ENCODE data around the gene TEX264. TPM values are rescaled to one million over a fixed set of nuclear protein-coding genes. Genes with fewer than 3 reads are reported as not detected.

The TEX264 gene
- total RNA-seq, 1 donor from 2014 or later, result 0.54 TPM

DNA sequence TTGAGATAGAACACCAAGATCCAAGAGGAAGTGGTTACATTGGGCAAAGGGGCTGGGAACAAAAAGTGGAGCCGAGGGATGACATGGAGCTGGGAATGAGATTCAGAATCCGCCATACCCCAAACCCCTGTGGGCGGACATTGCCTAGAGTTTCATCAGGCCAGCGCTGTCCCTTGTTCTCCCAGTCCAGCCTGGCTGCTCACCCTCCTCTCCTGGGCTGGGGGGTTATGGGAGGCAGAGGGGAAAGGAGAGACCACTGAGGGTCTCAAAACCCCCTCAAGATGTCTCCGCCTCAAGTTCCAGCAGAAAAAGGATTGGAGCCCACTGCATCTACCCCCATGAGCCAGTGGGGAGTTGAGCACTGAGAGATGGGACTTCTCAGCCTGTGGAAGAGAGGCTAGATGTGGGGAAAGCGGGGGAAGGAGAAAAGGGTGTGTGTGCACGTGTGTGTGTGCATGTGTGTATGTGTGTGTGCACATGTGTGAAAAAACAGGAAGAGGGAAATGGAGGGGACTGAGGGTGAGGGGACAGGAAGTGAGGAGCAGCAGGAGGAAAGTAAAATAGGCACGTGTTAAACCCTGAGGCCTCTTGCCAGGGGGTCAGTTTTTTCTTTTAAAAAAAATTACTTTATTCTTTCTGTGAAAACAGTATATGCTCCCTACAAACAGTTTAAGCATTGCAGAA lies 50.2 kb downstream of the TEX264 start:
- peaks cover 5% of the 10 kb centered on the region for H3K27me3 Mint-ChIP-seq (ENCODE audit: insufficient read depth, low read depth)
- no peak overlapping the region for H3K27ac Mint-ChIP-seq
- no peak overlapping the region for H2AFZ ChIP-seq (replicated peaks)

DNA sequence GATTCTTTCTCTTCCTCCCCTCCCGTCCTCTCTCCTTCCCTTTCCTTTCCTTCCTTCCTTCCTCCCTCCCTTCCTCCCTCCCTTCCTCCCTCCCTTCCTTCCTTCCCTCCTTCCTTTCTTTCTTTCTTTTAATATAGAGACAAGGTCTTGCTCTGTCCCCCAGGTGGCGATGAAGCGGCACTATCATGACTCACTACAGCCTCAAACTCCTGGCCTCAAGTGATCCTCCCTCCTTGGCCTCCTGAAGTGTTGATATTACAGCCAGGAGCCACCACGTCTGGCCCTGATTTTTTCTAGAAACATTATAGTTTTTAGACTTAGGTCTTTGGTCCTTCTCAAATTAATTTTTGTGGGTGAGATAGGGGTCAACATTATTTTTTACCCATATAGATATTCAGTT lies 51.3 kb downstream of the TEX264 start:
- no peak for TF ChIP-seq EZH2phosphoT487 (IDR thresholded peaks at IDR 0.05)
- TF ChIP-seq EZH2 (IDR thresholded peaks at IDR 0.05), result no peak
- TF ChIP-seq, protein P1, sequence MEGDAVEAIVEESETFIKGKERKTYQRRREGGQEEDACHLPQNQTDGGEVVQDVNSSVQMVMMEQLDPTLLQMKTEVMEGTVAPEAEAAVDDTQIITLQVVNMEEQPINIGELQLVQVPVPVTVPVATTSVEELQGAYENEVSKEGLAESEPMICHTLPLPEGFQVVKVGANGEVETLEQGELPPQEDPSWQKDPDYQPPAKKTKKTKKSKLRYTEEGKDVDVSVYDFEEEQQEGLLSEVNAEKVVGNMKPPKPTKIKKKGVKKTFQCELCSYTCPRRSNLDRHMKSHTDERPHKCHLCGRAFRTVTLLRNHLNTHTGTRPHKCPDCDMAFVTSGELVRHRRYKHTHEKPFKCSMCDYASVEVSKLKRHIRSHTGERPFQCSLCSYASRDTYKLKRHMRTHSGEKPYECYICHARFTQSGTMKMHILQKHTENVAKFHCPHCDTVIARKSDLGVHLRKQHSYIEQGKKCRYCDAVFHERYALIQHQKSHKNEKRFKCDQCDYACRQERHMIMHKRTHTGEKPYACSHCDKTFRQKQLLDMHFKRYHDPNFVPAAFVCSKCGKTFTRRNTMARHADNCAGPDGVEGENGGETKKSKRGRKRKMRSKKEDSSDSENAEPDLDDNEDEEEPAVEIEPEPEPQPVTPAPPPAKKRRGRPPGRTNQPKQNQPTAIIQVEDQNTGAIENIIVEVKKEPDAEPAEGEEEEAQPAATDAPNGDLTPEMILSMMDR (IDR thresholded peaks at IDR 0.05), result peak; percentile 25
- no peak overlapping the region for H3K4me3 Mint-ChIP-seq
- H3K27me3 Mint-ChIP-seq (ENCODE audit: insufficient read depth, low read depth), result peaks cover 3% of the 10 kb centered on the region
- H3K4me1 ChIP-seq, result no peaks in the 10 kb centered on the region
- H4K20me1 ChIP-seq (ENCODE audit: low read depth), result no peaks in the 10 kb centered on the region
- H3K36me3 ChIP-seq, result no peaks in the 10 kb centered on the region
- no peaks in the 10 kb centered on the region for H3K36me3 Mint-ChIP-seq
- H3K4me2 ChIP-seq, result no peak overlapping the region
- no peak overlapping the region for H3K9ac ChIP-seq
- no peak overlapping the region for H2AFZ ChIP-seq (replicated peaks)
- DNase-seq (ENCODE audit: low spot score), result no peak
- H3F3A ChIP-seq (ENCODE audit: low read depth), result no peaks in the 10 kb centered on the region
- H3K4me3 ChIP-seq, result no peak overlapping the region
- peaks cover 9% of the 10 kb centered on the region for H3K4me1 Mint-ChIP-seq
- H3K9me3 Mint-ChIP-seq, result no peaks in the 10 kb centered on the region
- H3K9me3 ChIP-seq (ENCODE audit: low read depth), result no peaks in the 10 kb centered on the region
- H3K27me3 ChIP-seq, result no peaks in the 10 kb centered on the region
- H3K79me2 ChIP-seq (ENCODE audit: low read depth), result no peaks in the 10 kb centered on the region
- H3K27ac ChIP-seq, result no peak overlapping the region
- no peak overlapping the region for H3K27ac Mint-ChIP-seq

More for the DNA sequence above, 50.2 kb downstream of the TEX264 start:
- Histone ChIP-seq H3K4me3 (no peak overlapping the region), H3K9me3 (ENCODE audit: low read depth) (no peaks in the 10 kb centered on the region), H3K36me3 (no peaks in the 10 kb centered on the region), H3K9ac (no peak overlapping the region), H3K4me1 (no peaks in the 10 kb centered on the region), H4K20me1 (ENCODE audit: low read depth) (no peaks in the 10 kb centered on the region), H3K27ac (no peak overlapping the region), H3K27me3 (no peaks in the 10 kb centered on the region), H3K4me2 (no peak overlapping the region), H3K79me2 (ENCODE audit: low read depth) (no peaks in the 10 kb centered on the region), H3F3A (ENCODE audit: low read depth) (no peaks in the 10 kb centered on the region)
- DNase-seq (ENCODE audit: low spot score), result no peak
- H3K4me3 Mint-ChIP-seq, result no peak overlapping the region
- no peaks in the 10 kb centered on the region for H3K36me3 Mint-ChIP-seq
- no peaks in the 10 kb centered on the region for H3K9me3 Mint-ChIP-seq
- peaks cover 9% of the 10 kb centered on the region for H3K4me1 Mint-ChIP-seq
- TF ChIP-seq EZH2 (IDR thresholded peaks at IDR 0.05) (no peak), EZH2phosphoT487 (IDR thresholded peaks at IDR 0.05) (no peak)
- TF ChIP-seq, protein P1 (IDR thresholded peaks at IDR 0.05), result no peak

DNA sequence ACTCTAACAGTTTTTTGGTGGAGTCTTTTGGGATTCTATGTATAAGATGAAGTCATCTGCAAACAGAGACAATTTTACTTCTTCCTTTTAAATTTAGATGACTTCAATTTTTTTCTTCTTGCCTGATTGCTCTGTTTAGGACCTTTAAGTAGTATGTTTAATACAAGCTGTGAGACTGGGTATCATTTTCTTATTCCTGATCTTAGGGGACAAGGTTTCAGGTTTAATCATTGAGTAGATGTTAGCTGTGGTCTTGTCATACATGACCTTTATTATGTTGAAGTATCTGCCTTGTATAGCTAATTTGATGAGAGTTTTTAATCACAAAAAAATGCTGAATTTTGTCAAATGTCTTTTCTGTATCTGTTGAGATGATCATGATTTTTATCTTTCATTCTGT lies 56.4 kb downstream of the TEX264 start:
- Mint-ChIP-seq H3K27ac (no peak overlapping the region), H3K4me1 (no peaks in the 10 kb centered on the region), H3K9me3 (no peaks in the 10 kb centered on the region), H3K27me3 (ENCODE audit: insufficient read depth, low read depth) (peaks cover 3% of the 10 kb centered on the region), H3K4me3 (no peak overlapping the region), H3K36me3 (no peaks in the 10 kb centered on the region)
- H3K4me2 ChIP-seq, result no peak overlapping the region
- no peaks in the 10 kb centered on the region for H3K79me2 ChIP-seq (ENCODE audit: low read depth)
- H3F3A ChIP-seq (ENCODE audit: low read depth), result no peaks in the 10 kb centered on the region
- no peaks in the 10 kb centered on the region for H3K9me3 ChIP-seq (ENCODE audit: low read depth)
- H3K4me1 ChIP-seq, result no peaks in the 10 kb centered on the region
- no peak overlapping the region for H3K4me3 ChIP-seq
- H3K36me3 ChIP-seq, result no peaks in the 10 kb centered on the region
- H4K20me1 ChIP-seq (ENCODE audit: low read depth), result no peaks in the 10 kb centered on the region
- H2AFZ ChIP-seq (replicated peaks), result no peak overlapping the region
- no peaks in the 10 kb centered on the region for H3K27me3 ChIP-seq
- no peak for TF ChIP-seq EZH2 (IDR thresholded peaks at IDR 0.05)
- TF ChIP-seq EZH2phosphoT487 (IDR thresholded peaks at IDR 0.05), result no peak
- TF ChIP-seq, protein P1 (IDR thresholded peaks at IDR 0.05), result no peak
- no peak overlapping the region for H3K9ac ChIP-seq
- no peak for DNase-seq (ENCODE audit: low spot score)
- H3K27ac ChIP-seq, result no peak overlapping the region

All from neural progenitor cell (in vitro differentiated cells).